ENCODE data around the gene ACO2.

Gene ACO2

GRCh38 chr22:41573677-41574076, 104.8 kb downstream of the ACO2 start:
- DNase-seq = no peak

GRCh38 chr22:41574847-41575381, 106.0 kb downstream of the ACO2 start:
- DNase-seq = no peak

DNA sequence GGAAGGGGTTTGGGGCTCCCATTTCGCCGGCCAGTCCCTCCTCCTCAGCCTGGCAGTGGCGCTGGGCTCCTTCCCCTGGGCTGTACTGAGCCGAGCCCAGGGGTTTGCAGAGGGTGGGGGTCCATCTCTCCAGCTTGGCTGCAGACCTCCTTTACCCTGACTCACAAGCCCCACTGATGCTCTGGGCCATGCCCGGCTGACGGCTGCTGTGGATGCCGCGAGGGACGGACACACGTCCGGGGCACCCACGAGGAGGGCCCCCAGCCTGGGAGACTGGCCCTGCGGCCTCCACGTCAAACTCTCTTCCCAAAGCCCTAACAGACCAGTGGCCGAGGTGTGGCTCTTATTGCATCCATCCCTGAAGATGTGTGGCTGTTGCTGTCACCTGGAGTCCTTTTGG, 106.6 kb downstream of the ACO2 start:
- no peak for DNase-seq

DNA sequence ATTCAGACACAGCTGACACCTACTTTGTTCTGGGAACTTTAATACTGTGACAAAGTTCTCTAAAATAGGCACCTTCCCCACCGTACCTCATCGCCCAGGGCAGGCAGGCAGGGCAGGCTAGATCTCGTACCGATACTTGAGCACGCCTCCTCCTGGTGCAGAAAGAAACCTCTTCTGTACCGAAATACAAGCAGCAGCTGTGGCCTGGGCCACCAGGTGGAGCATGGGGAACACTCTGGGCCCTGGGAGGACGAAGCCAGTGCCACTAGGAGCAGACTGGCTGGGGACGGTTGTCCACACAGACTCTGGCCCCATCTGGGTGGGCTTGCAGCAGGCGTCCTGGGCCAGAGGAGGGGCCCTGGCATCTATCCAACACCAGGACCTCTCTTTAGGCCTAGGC, 108.0 kb downstream of the ACO2 start:
- no peak for DNase-seq

- no peak for DNase-seq
Observed at GRCh38 chr22:41578114-41578513, 109.2 kb downstream of the ACO2 start.
